ENCODE measurements around the gene SMYD3.

DNA sequence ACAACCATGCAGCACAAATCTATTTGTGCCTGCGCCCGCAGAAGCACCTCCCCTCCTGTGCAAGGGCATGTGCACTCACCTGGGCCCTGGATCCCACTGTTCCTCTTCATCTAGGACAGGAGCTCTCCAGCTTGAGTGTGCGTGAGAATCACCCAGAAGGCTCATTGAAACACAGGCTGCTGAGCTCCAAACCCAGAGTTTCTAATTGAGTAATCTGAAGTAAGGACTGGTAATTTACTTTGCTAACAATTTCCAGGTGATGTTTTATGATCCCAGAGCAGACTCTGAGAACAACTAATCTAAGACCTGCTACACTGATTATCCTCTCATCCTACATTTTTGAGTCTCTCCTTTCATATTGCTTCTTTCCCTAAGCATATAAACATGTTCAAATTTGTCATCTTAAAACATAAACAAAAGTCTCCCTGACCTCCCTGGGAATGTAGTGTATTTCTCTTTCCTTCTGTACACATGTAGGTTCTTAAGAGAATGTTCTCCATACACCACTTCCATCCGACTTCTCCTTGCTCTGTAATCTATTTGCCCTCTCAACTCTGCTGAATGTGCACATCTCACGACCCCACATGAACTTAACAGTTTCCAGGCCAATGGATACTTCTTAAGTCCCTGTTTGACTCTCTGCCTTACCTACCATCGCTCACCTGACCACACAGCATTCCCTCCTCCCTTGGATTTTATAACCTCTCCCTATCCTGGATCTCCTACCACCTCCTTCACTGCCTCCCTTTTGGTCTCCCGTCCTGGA is 522.5 kb downstream of the SMYD3 start:
- TF ChIP-seq CTCF (IDR thresholded peaks at IDR 0.05), result no peak
- TF ChIP-seq POLR2A (IDR thresholded peaks at IDR 0.05), result no peak
